Pancreas (tissue), 10 donors: ENCODE measurements around the gene FAM20C. TPM values are rescaled to one million over a fixed set of nuclear protein-coding genes. Genes with fewer than 3 reads are reported as not detected.

Experiments
- ATAC-seq, 4 donors: fragments of 200-7000 bp; cut with Tn5 transposase; one replicate each; pipeline versions ENCODE4 v1.8.0 to v1.9.1; 2020; ENCODE audit warnings: mild to moderate bottlenecking in 4 of 4, moderate library complexity in 4 of 4
- DNase-seq, 6 donors: peaks; one replicate each; pipeline ENCODE4 v3.0.0-alpha.2; 2020
- FAIRE-seq: peaks from 2 replicates; lab custom pipeline; 2012; peaks lifted over from hg19 to GRCh38; lab: Jason Lieb, UNC
- H3K27ac ChIP-seq, 4 donors: fragments of 200-600 bp; sonication (generic); 1 replicate in 3 of 4; 2 replicates in 1 of 4; pipeline versions ENCODE4 v1.5.0 to v1.8.0; 2020
- H3K27me3 ChIP-seq, 4 donors: fragments of 200-600 bp; one replicate each; pipeline ENCODE4 v1.8.0; 2021
- H3K36me3 ChIP-seq, 3 donors: fragments of 200-600 bp; sonication (generic) in 1 of 3; one replicate each; pipeline versions ENCODE4 v1.5.0 to v1.8.0; 2020 to 2021
- H3K4me1 ChIP-seq, 3 donors: fragments of 200-600 bp; one replicate each; pipeline ENCODE4 v1.8.0; 2021
- H3K4me3 ChIP-seq, 4 donors: fragments of 200-600 bp; sonication (generic) in 2 of 4; one replicate each; pipeline versions ENCODE4 v1.5.0 to v1.8.0; 2020 to 2021
- H3K9me3 ChIP-seq, 4 donors: fragments of 200-600 bp; one replicate each; pipeline ENCODE4 v1.8.0; 2021
- WGBS, 2 donors: extraction: QIAGEN DNeasy Blood & Tissue Kit; methylation state at CpG; one replicate each; pipeline ENCODE4 v1.1.7; 2013; 5-methylcytosine and 5-hydroxymethylcytosine counted together
- intact Hi-C, 3 donors: fragments of 100-400 bp; cut with DNase I; formaldehyde crosslinking; loops; one replicate each; pipeline versions ENCODE4 v1.11.1 to v1.14.2; 2022
- polyA plus RNA-seq, 2 donors: library from polyadenylated mRNA; stranded (reverse); fragments of 200-250 nt; gene quantifications; one replicate each; pipeline ENCODE4 v1.2.3, GENCODE V29; 2013
- total RNA-seq, 6 donors: library from RNA; stranded (reverse); fragmentation: NEBNext Ultra II Directional in 4 of 6; extraction: Animal tissue kit (Norgen Biotek cat#: 25700) in 4 of 6; gene quantifications; one replicate each; pipeline versions ENCODE4 v1.2.1 to v1.2.4, GENCODE V29; 2021 to 2023
- TF ChIP-seq, protein P1 (sequence below), 4 donors: fragments of 200-600 bp; sonication (generic) in 3 of 4; IDR thresholded peaks; one replicate each; pipeline versions ENCODE4 v1.5.0 to v1.8.0; 2021; ENCODE audit warnings: antibody characterized with exemption in 4 of 4
- donor health status: healthy with polysubstance abuse.
- donor health status: DM: no; HTN: no; CAD: no; lungs with moderate emphysema.
- donor health status: DM: no; HTN: no; CAD: no.
- donor health status: control.
- donor health status: control.
- donor health status: Bipolar disorder and iron deficiency.
- donor health status: DM: yes; HTN: yes; CAD: no.
- donor health status: DM: no; HTN: no; CAD: no.
- donor health status: DM: no; HTN: no; CAD: no.
- donor health status: DM: yes; HTN: yes; CAD: no.

The FAM20C gene
- total and polyA plus RNA-seq, 8 donors, result 8.9 to 43.1 (median 13.4) TPM

DNA sequence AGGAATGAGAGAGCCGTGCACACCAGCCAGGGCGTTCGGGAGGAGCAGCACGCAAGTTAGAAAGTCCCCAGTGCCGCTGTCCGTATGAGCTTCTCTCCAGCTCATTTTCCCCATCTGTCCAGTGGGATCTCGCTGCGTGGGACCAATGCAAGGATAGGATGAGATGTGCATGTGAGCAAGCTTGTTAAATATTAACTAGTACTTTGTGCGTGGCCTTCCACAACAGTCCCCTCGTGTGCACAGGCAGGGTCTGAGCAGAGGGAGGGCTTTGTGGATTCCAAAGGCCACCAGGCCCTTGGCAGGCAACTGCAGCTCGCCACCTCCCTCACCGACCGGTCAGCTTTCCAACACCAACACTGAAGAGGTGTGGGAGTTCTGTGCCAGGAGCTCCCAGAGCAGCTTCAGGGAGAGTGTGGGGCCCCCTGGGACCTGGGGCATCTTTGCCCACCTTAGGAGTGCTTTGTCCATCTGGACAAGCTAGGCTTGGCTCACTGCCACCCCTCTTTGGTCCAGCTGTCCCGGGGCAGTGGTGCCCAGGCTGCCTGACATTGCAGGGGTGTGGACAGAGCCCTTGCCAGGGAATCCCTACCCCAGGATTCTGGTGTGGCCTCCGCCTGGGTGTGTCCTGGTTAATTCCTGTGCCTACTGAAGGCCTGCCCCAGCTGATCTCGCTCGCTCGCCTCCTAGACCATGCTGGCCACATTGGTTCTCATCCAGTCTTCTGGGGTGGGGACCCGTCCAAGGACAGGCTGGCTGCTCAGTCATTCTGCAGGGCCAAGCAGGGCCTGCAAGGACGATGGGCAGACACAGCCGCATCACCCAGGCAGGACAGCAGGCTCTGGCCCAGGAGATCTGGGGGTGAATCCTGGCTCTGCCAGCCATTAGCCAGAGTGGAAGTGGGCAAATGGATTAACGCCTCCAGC lies 5.3 kb downstream of the FAM20C start:
- H3K27ac ChIP-seq, result no peak overlapping the region
- ATAC-seq (no peak), FAIRE-seq (no peak), DNase-seq (no peak)
- peaks cover 0 to 5% (median 0%) of the 10 kb centered on the region in 3 donors for H3K4me1 ChIP-seq
- intact Hi-C loops, result no loop called here
- TF ChIP-seq, protein P1, sequence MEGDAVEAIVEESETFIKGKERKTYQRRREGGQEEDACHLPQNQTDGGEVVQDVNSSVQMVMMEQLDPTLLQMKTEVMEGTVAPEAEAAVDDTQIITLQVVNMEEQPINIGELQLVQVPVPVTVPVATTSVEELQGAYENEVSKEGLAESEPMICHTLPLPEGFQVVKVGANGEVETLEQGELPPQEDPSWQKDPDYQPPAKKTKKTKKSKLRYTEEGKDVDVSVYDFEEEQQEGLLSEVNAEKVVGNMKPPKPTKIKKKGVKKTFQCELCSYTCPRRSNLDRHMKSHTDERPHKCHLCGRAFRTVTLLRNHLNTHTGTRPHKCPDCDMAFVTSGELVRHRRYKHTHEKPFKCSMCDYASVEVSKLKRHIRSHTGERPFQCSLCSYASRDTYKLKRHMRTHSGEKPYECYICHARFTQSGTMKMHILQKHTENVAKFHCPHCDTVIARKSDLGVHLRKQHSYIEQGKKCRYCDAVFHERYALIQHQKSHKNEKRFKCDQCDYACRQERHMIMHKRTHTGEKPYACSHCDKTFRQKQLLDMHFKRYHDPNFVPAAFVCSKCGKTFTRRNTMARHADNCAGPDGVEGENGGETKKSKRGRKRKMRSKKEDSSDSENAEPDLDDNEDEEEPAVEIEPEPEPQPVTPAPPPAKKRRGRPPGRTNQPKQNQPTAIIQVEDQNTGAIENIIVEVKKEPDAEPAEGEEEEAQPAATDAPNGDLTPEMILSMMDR (IDR thresholded peaks at IDR 0.05), result no peak
- H3K9me3 ChIP-seq, result no peaks in the 10 kb centered on the region
- no peaks in the 10 kb centered on the region for H3K27me3 ChIP-seq
- H3K4me3 ChIP-seq, result no peak overlapping the region
- 84 to 93% methylated on average over 21 to 22 of the region's 22 CpGs for WGBS, 2 donors
- peaks cover 0 to 12% (median 0%) of the 10 kb centered on the region in 3 donors for H3K36me3 ChIP-seq

DNA sequence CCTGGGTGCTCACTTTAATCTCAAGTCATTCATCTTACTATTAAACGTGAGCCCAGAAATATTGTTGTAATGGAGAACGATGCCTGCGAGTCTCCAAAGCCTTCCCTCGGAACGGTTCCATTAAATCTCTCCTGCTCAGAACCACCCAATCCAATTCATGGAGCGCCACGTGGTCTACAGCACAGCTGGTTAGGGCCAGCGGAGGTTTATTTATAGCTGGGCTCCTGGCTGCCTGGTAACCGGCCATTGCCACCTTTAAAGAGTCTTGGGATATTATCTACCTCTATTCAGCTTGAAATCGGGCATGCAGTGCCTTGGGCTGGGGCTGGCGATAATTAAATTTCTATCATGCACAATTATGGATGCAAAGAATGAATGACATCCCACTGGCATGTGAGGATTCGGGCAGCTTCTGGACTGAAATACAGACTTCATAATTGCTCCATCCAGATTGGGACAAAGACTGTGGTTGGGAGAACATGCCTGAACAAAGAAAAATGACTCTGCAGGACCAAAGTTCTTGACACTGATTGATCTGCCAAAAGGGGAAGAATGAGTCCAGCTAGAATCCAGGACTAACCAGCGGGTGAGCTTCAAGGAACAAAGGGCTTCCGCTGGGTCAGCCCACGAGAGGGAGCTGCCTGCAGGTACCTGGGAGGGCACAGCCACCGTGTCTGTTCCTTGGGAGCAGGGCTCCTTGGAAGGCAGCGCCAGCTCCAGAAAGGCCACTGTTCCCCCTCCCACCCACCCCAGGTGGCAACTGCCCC lies 7.3 kb downstream of the FAM20C start:
- H3K36me3 ChIP-seq, result peaks cover 0 to 12% (median 0%) of the 10 kb centered on the region in 3 donors
- TF ChIP-seq, protein P1 (IDR thresholded peaks at IDR 0.05), result no peak
- no peaks in the 10 kb centered on the region for H3K9me3 ChIP-seq
- H3K4me1 ChIP-seq, result peaks cover 0 to 2% (median 0%) of the 10 kb centered on the region in 3 donors
- H3K27me3 ChIP-seq, result no peaks in the 10 kb centered on the region
- ATAC-seq (no peak), DNase-seq (no peak), FAIRE-seq (no peak)
- intact Hi-C loops, result no loop called here
- H3K27ac ChIP-seq, result no peak overlapping the region
- no peak overlapping the region for H3K4me3 ChIP-seq
- 88 to 90% methylated on average over 16 to 17 of the region's 17 CpGs for WGBS, 2 donors

DNA sequence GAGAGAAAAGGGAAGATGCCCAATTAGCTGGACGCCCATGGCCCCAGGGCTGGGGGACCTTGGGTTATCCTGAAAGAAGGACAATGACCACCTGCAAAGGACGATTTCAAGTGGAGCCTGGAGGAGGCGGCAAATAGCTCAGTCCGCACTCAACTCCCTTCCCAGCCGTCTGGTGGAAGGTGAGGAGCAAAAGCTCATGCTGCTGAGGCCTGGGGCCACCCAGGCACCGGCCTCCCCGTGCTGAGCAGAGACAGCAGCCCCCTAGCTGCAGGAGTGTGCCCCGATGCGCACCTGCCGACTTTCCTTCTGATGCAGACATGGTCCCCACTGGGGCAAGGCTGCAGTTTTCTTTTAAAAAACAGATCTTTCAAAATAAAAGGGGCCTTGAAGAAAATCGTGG lies 7.9 kb downstream of the FAM20C start:
- H3K4me3 ChIP-seq, result no peak overlapping the region
- H3K9me3 ChIP-seq, result no peaks in the 10 kb centered on the region
- DNase-seq, result no peak
- WGBS, 2 donors, result 92 to 93% methylated on average over 11 of the region's 11 CpGs
- no peak for ATAC-seq
- no peaks in the 10 kb centered on the region for H3K27me3 ChIP-seq
- no peaks in the 10 kb centered on the region for H3K4me1 ChIP-seq
- peaks cover 0 to 12% (median 0%) of the 10 kb centered on the region in 3 donors for H3K36me3 ChIP-seq
- intact Hi-C loops, result no loop called here
- no peak for FAIRE-seq
- TF ChIP-seq, protein P1 (IDR thresholded peaks at IDR 0.05), result no peak
- no peak overlapping the region for H3K27ac ChIP-seq

DNA sequence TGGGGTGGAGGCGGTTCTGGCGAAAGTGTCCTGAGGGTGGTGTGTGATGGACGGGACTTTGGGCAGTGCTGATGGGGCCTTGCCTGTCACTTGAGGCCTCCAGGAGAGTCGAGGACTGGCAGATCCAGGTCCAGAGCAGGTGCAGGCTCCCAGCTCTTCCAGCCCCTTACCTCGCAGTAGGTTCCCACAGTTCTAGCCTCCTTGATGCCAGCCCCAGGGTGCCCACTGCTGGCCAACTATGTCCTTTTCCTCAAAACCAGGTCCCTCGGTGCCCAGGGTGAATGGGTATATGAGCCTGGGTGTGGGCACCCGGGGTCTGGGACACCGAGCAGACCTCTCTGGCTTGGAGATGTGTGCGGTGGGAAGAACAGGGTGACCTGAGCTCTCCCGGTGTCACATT lies 8.3 kb downstream of the FAM20C start:
- FAIRE-seq (no peak), ATAC-seq (peak; percentile 24 to 44 (median 36)), DNase-seq (no peak)
- H3K4me3 ChIP-seq, result no peak overlapping the region
- intact Hi-C loops, result no loop called here
- H3K27me3 ChIP-seq, result no peaks in the 10 kb centered on the region
- TF ChIP-seq, protein P1 (IDR thresholded peaks at IDR 0.05), result no peak
- no peaks in the 10 kb centered on the region for H3K9me3 ChIP-seq
- H3K27ac ChIP-seq, result no peak overlapping the region
- 67 to 78% methylated on average over 10 of the region's 10 CpGs for WGBS, 2 donors
- H3K4me1 ChIP-seq, result no peaks in the 10 kb centered on the region
- peaks cover 0 to 12% (median 0%) of the 10 kb centered on the region in 3 donors for H3K36me3 ChIP-seq
